ENCODE data around the gene KIF21A.

GRCh38 chr12:39372204-39372925, 70.6 kb downstream of the KIF21A start:
- TF ChIP-seq CEBPB (IDR thresholded peaks at IDR 0.05; ENCODE audit: low read depth) (no peak), TCF7L2 (IDR thresholded peaks at IDR 0.05; ENCODE audit: borderline replicate concordance, extremely low read depth, insufficient read depth, insufficient read length) (no peak), CTCF (IDR thresholded peaks at IDR 0.05 in 2 of 3, conservative IDR thresholded peaks at IDR 0.05 in 1 of 3; ENCODE audit: borderline replicate concordance in 1 of 3, insufficient read depth in 1 of 3, low read depth in 2 of 3, low read length in 2 of 3) (no peak)

All from HCT116 (cell line).